Hindlimb muscle (tissue), 1 donor: ENCODE measurements around the gene RAD51. TPM values are rescaled to one million over a fixed set of nuclear protein-coding genes. Genes with fewer than 3 reads are reported as not detected.

Experiments used
- DNase-seq: peaks from one replicate; pipeline ENCODE4 v3.0.0-alpha.2; 2013
- polyA plus RNA-seq: library from polyadenylated mRNA; unstranded; fragments of 120-200 nt; gene quantifications from one replicate; pipeline ENCODE4 v1.2.1, GENCODE V29; 2013; ENCODE audit not compliant: insufficient read length

The RAD51 gene
- polyA plus RNA-seq, 1 donor, result 6.1 TPM

- DNase-seq, result peak; percentile 78
Measured at GRCh38 chr15:40763801-40764628, 69.0 kb downstream of the RAD51 start, which contains the start of gene GCHFR. TSS of gene GCHFR (plus strand) at chr15:40764068. CDS start at chr15:40764181, 113 bp downstream.

GRCh38 chr15:40764629-40765103 lies 69.7 kb downstream of the RAD51 start:
- no peak for DNase-seq

- DNase-seq, result no peak
Measured at GRCh38 chr15:40766194-40766815, 71.3 kb downstream of the RAD51 start.

- DNase-seq, result no peak
Measured at GRCh38 chr15:40766906-40767837, 72.2 kb downstream of the RAD51 start.

- no peak for DNase-seq
Measured at GRCh38 chr15:40767838-40768500, 73.0 kb downstream of the RAD51 start.

- DNase-seq, result no peak
Measured at GRCh38 chr15:40768521-40769273, 73.7 kb downstream of the RAD51 start.

- no peak for DNase-seq
Measured at GRCh38 chr15:40769274-40770146, 74.5 kb downstream of the RAD51 start, which contains the start of gene C15orf62. TSS of gene C15orf62 (plus strand) at chr15:40769980. CDS start at chr15:40770496, 516 bp downstream.

GRCh38 chr15:40770147-40770721 lies 75.3 kb downstream of the RAD51 start:
- no peak for DNase-seq

GRCh38 chr15:40771242-40771641 lies 76.3 kb downstream of the RAD51 start:
- DNase-seq, result no peak

- no peak for DNase-seq
Measured at GRCh38 chr15:40772014-40772413, 77.0 kb downstream of the RAD51 start.

- DNase-seq, result no peak
Measured at GRCh38 chr15:40773496-40773895, 78.5 kb downstream of the RAD51 start.

GRCh38 chr15:40773902-40774301 lies 78.9 kb downstream of the RAD51 start:
- no peak for DNase-seq

GRCh38 chr15:40775007-40775406 lies 80.0 kb downstream of the RAD51 start:
- no peak for DNase-seq

GRCh38 chr15:40775740-40776536 lies 81.0 kb downstream of the RAD51 start:
- no peak for DNase-seq

GRCh38 chr15:40776537-40777141 lies 81.7 kb downstream of the RAD51 start:
- DNase-seq, result no peak
